Neuronal stem cell (in vitro differentiated cells): Measurements from ENCODE around the gene SLC22A31.

Source experiments
- DNase-seq: peaks from one replicate; pipeline ENCODE4 v3.0.0-alpha.2; 2013; ENCODE audit warnings: low spot score
- H2AFZ ChIP-seq: one replicate; pipeline ENCODE4 v1.6.1; 2013; ENCODE audit warnings: mild to moderate bottlenecking, low read length, inconsistent platforms
- H2AK5ac ChIP-seq: 2 replicates; pipeline ENCODE4 v1.6.1; 2013; ENCODE audit warnings: low read depth, mild to moderate bottlenecking, inconsistent platforms, low read length, moderate library complexity, mixed read lengths
- H2BK120ac ChIP-seq: 2 replicates; pipeline ENCODE4 v1.6.1; 2013; ENCODE audit warnings: low read depth, mild to moderate bottlenecking, inconsistent platforms, low read length, moderate library complexity, mixed read lengths
- H2BK12ac ChIP-seq: one replicate; pipeline ENCODE4 v1.6.1; 2013; ENCODE audit warnings: low read length, inconsistent platforms
- H2BK15ac ChIP-seq: 2 replicates; pipeline ENCODE4 v1.6.1; 2013; ENCODE audit warnings: mild to moderate bottlenecking, low read length, inconsistent platforms, mixed read lengths
- H2BK5ac ChIP-seq: one replicate; pipeline ENCODE4 v1.6.1; 2013; ENCODE audit warnings: inconsistent platforms, mild to moderate bottlenecking, low read length, moderate library complexity
- H3K14ac ChIP-seq: one replicate; pipeline ENCODE4 v1.6.1; 2013; ENCODE audit warnings: low read length, inconsistent platforms
- H3K18ac ChIP-seq: 2 replicates; pipeline ENCODE4 v1.6.1; 2013; ENCODE audit warnings: low read length, inconsistent platforms
- H3K23ac ChIP-seq: 2 replicates; pipeline ENCODE4 v1.6.1; 2013; ENCODE audit warnings: low read depth, mild to moderate bottlenecking, mixed read lengths, low read length, inconsistent platforms; ENCODE audit not compliant: poor library complexity
- H3K27ac ChIP-seq: replicated peaks from 3 replicates; pipeline ENCODE4 v1.5.1; 2013; ENCODE audit warnings: low read length, inconsistent platforms
- H3K27me3 ChIP-seq, 3 experiments: 2 replicates each; pipeline ENCODE4 v1.6.1; 2013; ENCODE audit warnings: low read length in 3 of 3, mild to moderate bottlenecking in 2 of 3, inconsistent platforms in 1 of 3, low read depth in 1 of 3, mixed read lengths in 1 of 3, moderate library complexity in 1 of 3; ENCODE audit not compliant: control insufficient read depth in 3 of 3, insufficient read depth in 3 of 3
- H3K36me3 ChIP-seq, 2 donors: replicated peaks in 1 of 2; 2 replicates each; pipeline ENCODE4 v1.6.1; 2013; ENCODE audit warnings: low read length in 2 of 2; ENCODE audit not compliant: control insufficient read depth in 2 of 2, insufficient read depth in 2 of 2
- H3K4ac ChIP-seq: 2 replicates; pipeline ENCODE4 v1.6.1; 2013; ENCODE audit warnings: inconsistent platforms, mild to moderate bottlenecking, low read length, moderate library complexity
- H3K4me1 ChIP-seq, 2 donors: 1 replicate in 1 of 2; 2 replicates in 1 of 2; pipeline ENCODE4 v1.6.1; 2013; ENCODE audit warnings: low read length in 2 of 2, low read depth in 1 of 2; ENCODE audit not compliant: control insufficient read depth in 2 of 2, insufficient read depth in 1 of 2
- H3K4me2 ChIP-seq: one replicate; pipeline ENCODE4 v1.6.1; 2013; ENCODE audit warnings: mild to moderate bottlenecking, low read length, inconsistent platforms; ENCODE audit not compliant: insufficient read depth, poor library complexity, severe bottlenecking
- H3K4me3 ChIP-seq, 2 donors: 2 replicates each; pipeline ENCODE4 v1.5.1; 2013; ENCODE audit warnings: low read length in 2 of 2, mild to moderate bottlenecking in 2 of 2, inconsistent platforms in 1 of 2, moderate library complexity in 1 of 2
- H3K79me1 ChIP-seq: one replicate; pipeline ENCODE4 v1.6.1; 2013; ENCODE audit warnings: low read depth, mild to moderate bottlenecking, inconsistent platforms, low read length, moderate library complexity
- H3K9ac ChIP-seq: one replicate; pipeline ENCODE4 v1.6.1; 2013; ENCODE audit warnings: mild to moderate bottlenecking, low read depth, low read length, inconsistent platforms; ENCODE audit not compliant: poor library complexity
- H3K9me3 ChIP-seq, 2 donors: replicated peaks in 1 of 2; 2 replicates each; pipeline versions ENCODE3 to v1.6.1; 2013; ENCODE audit warnings: low read length in 2 of 2, mild to moderate bottlenecking in 2 of 2, inconsistent platforms in 1 of 2, low read depth in 1 of 2, mixed read lengths in 1 of 2, moderate library complexity in 1 of 2; ENCODE audit not compliant: control insufficient read depth in 2 of 2, insufficient read depth in 1 of 2
- H4K8ac ChIP-seq: one replicate; pipeline ENCODE4 v1.6.1; 2013; ENCODE audit warnings: low read depth, mild to moderate bottlenecking, inconsistent platforms, low read length, moderate library complexity
- H4K91ac ChIP-seq: one replicate; pipeline ENCODE4 v1.6.1; 2013; ENCODE audit warnings: low read length, low read depth, mild to moderate bottlenecking, inconsistent platforms; ENCODE audit not compliant: poor library complexity
- WGBS, 2 donors: extraction: QIAGEN DNeasy Blood & Tissue Kit; methylation state at CpG; one replicate each; pipeline ENCODE4 v1.1.7; 2013; ENCODE audit warnings: missing lambda C conversion rate in 2 of 2, mixed read lengths in 1 of 2; ENCODE audit not compliant: insufficient read length in 2 of 2, insufficient replicate concordance in 1 of 2; ENCODE audit errors: extremely low coverage in 2 of 2; 5-methylcytosine and 5-hydroxymethylcytosine counted together

SLC22A31 gene

DNA sequence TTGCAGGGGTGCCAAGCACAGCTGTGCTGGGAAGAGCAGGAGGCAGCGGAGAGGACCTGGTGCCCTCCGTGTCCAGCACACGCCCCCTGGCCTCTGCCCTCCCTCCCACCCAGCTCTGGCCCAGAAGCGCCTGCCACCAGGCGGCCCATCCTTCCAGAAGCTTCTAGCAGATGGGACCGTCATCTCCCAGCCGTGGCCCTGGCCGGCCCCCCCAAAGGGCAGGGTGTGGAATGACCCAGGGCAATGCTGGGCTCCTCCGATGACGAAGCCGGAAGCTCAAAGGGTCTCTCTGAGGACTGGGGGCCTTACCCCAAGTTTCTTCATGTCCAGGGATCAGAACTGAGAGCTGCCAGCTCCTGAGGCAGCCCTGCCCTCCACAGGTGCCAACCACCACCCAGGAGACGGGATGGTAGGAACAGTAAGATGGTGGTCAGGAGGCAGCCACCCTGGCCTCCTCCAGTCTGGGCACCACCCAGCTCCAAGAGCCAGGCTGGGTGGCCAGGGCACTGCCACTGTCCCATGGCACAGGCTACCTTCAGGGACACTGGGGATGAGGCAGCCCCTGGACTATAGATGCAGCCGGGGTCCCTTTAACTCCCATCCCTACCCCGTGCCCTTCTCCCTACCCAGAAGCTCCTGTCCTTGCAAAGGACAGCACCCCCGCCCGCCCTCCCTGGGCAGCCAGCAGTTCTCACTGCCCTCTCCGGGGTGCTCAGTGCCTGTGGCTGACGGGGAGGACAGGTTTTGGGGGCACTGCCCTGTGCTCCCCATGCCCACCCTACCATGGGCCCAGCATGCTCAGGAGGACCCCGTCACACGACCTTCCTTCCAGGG is 35.3 kb downstream of the SLC22A31 start:
- Histone ChIP-seq H3K14ac (no peak overlapping the region), H3K4me3 (no peak overlapping the region), H3K18ac (peak overlapping the region; percentile 90), H2AK5ac (peak overlapping the region; percentile 95), H4K91ac (no peak overlapping the region), H3K36me3 (no peaks in the 10 kb centered on the region), H3K4me1 (peaks cover 10 to 15% of the 10 kb centered on the region in 2 donors), H2BK120ac (no peak overlapping the region), H3K79me1 (peaks cover 2% of the 10 kb centered on the region), H3K27me3 (peaks cover 0 to 22% (median 5%) of the 10 kb centered on the region in 3 experiments), H2BK5ac (no peak overlapping the region), H2BK12ac (peak overlapping the region; percentile 100), H3K9ac (no peak overlapping the region), H3K4ac (no peak overlapping the region), H3K9me3 (peaks cover 3% of the 10 kb centered on the region in 2 donors), H2AFZ (no peak overlapping the region), H3K23ac (no peak overlapping the region), H3K27ac (no peak overlapping the region), H2BK15ac (peak overlapping the region; percentile 18), H3K4me2 (no peak overlapping the region), H4K8ac (no peak overlapping the region)
- WGBS, 2 donors: no CpG with 5 or more reads among the region's 20 CpGs
- DNase-seq: no peak

DNA sequence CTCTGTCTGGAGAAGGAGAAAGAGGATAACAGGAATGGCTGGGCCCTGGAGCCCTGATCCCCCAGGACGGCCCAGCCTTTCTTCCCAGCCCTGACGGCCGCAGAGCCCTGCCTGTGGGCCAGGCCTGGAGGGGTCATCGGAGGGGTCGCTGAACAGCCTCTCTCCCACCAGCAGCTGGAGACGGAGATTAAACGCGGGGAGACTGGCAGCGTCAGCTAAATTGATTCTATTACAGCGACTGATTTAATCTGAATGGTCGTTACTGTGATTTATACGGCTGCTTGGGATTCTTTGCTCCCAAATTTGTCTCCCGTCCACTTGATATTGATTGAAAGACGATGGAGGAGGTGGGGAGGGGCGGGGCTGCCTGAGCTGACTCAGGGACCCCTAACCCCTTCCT is 35.9 kb downstream of the SLC22A31 start:
- peak overlapping the region; percentile 61 for H2BK120ac ChIP-seq
- peak overlapping the region; percentile 89 for H2AK5ac ChIP-seq
- H3K4me3 ChIP-seq: no peak overlapping the region
- peaks cover 10 to 15% of the 10 kb centered on the region in 2 donors for H3K4me1 ChIP-seq
- H2AFZ ChIP-seq: peak overlapping the region; percentile 86
- peaks cover 3% of the 10 kb centered on the region in 2 donors for H3K9me3 ChIP-seq
- no peak overlapping the region for H2BK12ac ChIP-seq
- H3K18ac ChIP-seq: peak overlapping the region; percentile 90
- no peak overlapping the region for H3K9ac ChIP-seq
- H3K23ac ChIP-seq: no peak overlapping the region
- H3K79me1 ChIP-seq: peaks cover 2% of the 10 kb centered on the region
- H3K27me3 ChIP-seq: peaks cover 0 to 16% (median 0%) of the 10 kb centered on the region in 3 experiments
- no peaks in the 10 kb centered on the region for H3K36me3 ChIP-seq
- H2BK15ac ChIP-seq: peak overlapping the region; percentile 18
- H3K4ac ChIP-seq: no peak overlapping the region
- no peak overlapping the region for H4K91ac ChIP-seq
- peak overlapping the region; percentile 39 for H3K27ac ChIP-seq
- no peak overlapping the region for H3K14ac ChIP-seq
- no CpG with 5 or more reads among the region's 15 CpGs for WGBS, 2 donors
- no peak overlapping the region for H2BK5ac ChIP-seq
- peak; percentile 40 for DNase-seq
- no peak overlapping the region for H4K8ac ChIP-seq
- H3K4me2 ChIP-seq: no peak overlapping the region

DNA sequence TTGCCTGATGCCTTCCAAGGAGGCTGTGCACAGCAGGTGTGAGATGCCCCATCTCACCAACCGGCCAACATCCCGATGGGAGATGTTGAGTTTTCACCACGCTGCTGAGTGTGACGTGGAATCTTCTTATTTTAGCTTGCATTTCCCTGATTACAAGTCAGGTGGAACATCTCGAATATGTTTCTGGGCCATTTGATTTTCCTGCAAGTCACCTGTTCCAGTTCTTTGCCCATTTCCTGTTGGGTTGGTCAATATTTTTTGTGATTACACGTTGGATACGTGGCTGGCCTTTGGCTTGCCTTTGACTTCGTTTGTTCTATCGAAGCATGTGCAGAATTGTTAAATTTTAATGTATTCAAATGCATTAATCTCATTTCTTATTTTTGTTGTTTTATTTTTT is 37.0 kb downstream of the SLC22A31 start:
- H3K4ac ChIP-seq: no peak overlapping the region
- no peak overlapping the region for H2BK15ac ChIP-seq
- peaks cover 2% of the 10 kb centered on the region for H3K79me1 ChIP-seq
- no peak overlapping the region for H3K23ac ChIP-seq
- no peak overlapping the region for H3K9ac ChIP-seq
- H3K18ac ChIP-seq: no peak overlapping the region
- H3K4me1 ChIP-seq: peaks cover 10 to 15% of the 10 kb centered on the region in 2 donors
- H3K4me2 ChIP-seq: no peak overlapping the region
- no peak overlapping the region for H4K8ac ChIP-seq
- no CpG with 5 or more reads among the region's 9 CpGs for WGBS, 2 donors
- H2AK5ac ChIP-seq: no peak overlapping the region
- H2BK120ac ChIP-seq: no peak overlapping the region
- H2BK12ac ChIP-seq: no peak overlapping the region
- no peak overlapping the region for H3K4me3 ChIP-seq
- no peak overlapping the region for H2AFZ ChIP-seq
- H3K36me3 ChIP-seq: no peaks in the 10 kb centered on the region
- H2BK5ac ChIP-seq: no peak overlapping the region
- no peak overlapping the region for H4K91ac ChIP-seq
- no peak overlapping the region for H3K27ac ChIP-seq
- DNase-seq: no peak
- H3K27me3 ChIP-seq: peaks cover 0 to 4% (median 0%) of the 10 kb centered on the region in 3 experiments
- peaks cover 3 to 6% of the 10 kb centered on the region in 2 donors for H3K9me3 ChIP-seq
- H3K14ac ChIP-seq: no peak overlapping the region
